K562 (cell line): ENCODE results near the gene USHBP1.

ENCODE experiments used
- PCBP2 ChIP-seq: fragments of 200-400 bp; formaldehyde crosslinking; IDR thresholded peaks from 2 replicates; pipeline ENCODE4 v1.6.1; 2018; ENCODE audit warnings: low read length, low read depth, mild to moderate bottlenecking, moderate library complexity; ENCODE audit not compliant: poor library complexity, severe bottlenecking
- RAD21 ChIP-seq, 2 experiments: fragments of 250-450 bp in 1 of 2; fragments of 450-650 bp in 1 of 2; sonication (Bioruptor Pico) in 1 of 2; formaldehyde crosslinking in 1 of 2; IDR thresholded peaks in 1 of 2; conservative IDR thresholded peaks in 1 of 2; 2 replicates each; pipeline versions ENCODE4 v1.4.0 to v1.8.0; 2020 to 2022; ENCODE audit warnings: mild to moderate bottlenecking in 2 of 2, moderate library complexity in 1 of 2
- SAFB2 ChIP-seq: fragments of 200-400 bp; formaldehyde crosslinking; IDR thresholded peaks from 2 replicates; pipeline ENCODE4 v1.6.1; 2018; ENCODE audit warnings: borderline replicate concordance, low read length, low read depth, moderate library complexity; ENCODE audit not compliant: severe bottlenecking
- SMAD1 ChIP-seq: fragments of 150-350 bp; IDR thresholded peaks from 2 replicates; pipeline ENCODE4 v1.6.1; 2014; ENCODE audit warnings: low read length, low read depth; ENCODE audit not compliant: partially characterized antibody
- SMAD4 ChIP-seq: fragments of 250-450 bp; sonication (Bioruptor Pico); conservative IDR thresholded peaks from 2 replicates; pipeline ENCODE4 v1.8.0; 2021; ENCODE audit warnings: inconsistent platforms, mild to moderate bottlenecking, moderate library complexity
- TAF1 ChIP-seq: IDR thresholded peaks from 2 replicates; pipeline ENCODE4 v1.6.1; 2011; ENCODE audit warnings: mild to moderate bottlenecking, low read length, moderate library complexity; ENCODE audit not compliant: insufficient read depth, control insufficient read depth, severe bottlenecking; ENCODE audit errors: extremely low read depth
- ZNF592 ChIP-seq: fragments of 450-650 bp; IDR thresholded peaks from 2 replicates; pipeline ENCODE4 v1.6.1; 2017; ENCODE audit warnings: antibody characterized with exemption, mild to moderate bottlenecking

DNA sequence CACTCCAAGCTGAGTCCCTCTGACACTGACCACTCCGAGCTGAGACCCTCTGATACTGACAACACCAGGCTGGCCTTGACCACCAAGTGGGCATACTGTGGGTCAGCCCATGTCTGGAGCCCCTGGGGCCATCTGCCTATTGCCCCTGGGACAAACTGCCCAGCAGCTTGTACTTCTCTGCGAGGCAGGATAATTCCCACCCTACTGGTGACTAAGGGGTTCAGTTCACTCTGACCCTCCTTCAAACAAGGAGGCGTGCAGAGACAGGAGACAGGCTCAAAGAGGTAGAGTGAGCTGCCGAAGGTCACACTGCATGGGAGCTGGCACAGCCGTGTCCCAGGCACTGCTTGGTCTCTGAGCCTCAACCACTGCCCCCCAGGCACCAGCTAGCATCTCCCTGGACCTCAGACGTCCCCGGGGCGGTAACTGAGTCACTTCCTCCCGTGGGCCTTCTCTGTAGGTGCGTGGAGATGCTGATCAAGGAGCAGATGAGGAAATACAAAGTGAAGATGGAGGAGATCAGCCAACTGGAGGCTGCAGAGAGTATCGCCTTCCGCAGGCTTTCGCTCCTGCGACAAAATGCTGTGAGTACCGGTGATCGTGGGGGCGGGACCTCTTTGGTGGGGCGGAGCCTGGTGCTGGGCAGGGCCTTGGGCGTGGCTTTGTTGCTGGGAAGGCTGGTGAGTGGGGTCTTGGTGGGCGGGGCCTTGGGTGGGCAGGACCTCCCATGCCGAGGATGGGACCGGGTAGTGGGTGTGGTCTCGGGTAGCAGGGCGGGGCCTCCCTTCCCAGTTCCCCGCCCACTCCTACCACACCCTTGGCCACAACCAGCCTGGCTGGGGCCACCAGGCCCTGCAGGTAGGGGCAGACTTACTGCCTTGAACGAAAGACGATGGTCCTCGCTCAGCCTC is 55.2 kb downstream of the USHBP1 start:
- no peak for TF ChIP-seq SMAD4 (CRISPR knock-in tag)
- TF ChIP-seq TAF1: no peak
- no peak for TF ChIP-seq RAD21 (CRISPR knock-in tag; conservative IDR thresholded peaks at IDR 0.05 in 1 of 2, IDR thresholded peaks at IDR 0.05 in 1 of 2)
- no peak for TF ChIP-seq ZNF592
- TF ChIP-seq SMAD1: no peak
- TF ChIP-seq SAFB2: no peak
- TF ChIP-seq PCBP2: no peak
